GM15510 (cell line): ENCODE results near the gene KCNN2.

Experiments used
- POLR2A ChIP-seq: IDR thresholded peaks from 3 replicates; pipeline ENCODE4 v1.6.1; 2011; ENCODE audit warnings: borderline replicate concordance; ENCODE audit not compliant: insufficient read length; ENCODE audit errors: extremely low read depth

KCNN2 gene

GRCh38 chr5:114434396-114435219, 72.7 kb downstream of the KCNN2 start:
- TF ChIP-seq POLR2A = no peak

DNA sequence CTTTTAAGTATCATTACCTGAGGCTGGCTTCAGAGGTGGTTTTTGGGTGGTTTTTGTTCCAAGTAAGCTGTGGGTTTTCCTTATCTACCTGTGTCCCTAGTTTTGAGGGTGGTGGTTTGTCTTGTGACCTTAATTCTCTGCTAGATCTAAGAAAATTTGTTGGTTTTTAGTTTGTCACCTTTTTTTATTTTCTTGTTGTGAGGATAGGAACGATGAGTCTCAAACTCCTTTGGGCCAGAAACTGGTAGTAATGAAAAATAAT, 73.3 kb downstream of the KCNN2 start:
- no peak for TF ChIP-seq POLR2A

DNA sequence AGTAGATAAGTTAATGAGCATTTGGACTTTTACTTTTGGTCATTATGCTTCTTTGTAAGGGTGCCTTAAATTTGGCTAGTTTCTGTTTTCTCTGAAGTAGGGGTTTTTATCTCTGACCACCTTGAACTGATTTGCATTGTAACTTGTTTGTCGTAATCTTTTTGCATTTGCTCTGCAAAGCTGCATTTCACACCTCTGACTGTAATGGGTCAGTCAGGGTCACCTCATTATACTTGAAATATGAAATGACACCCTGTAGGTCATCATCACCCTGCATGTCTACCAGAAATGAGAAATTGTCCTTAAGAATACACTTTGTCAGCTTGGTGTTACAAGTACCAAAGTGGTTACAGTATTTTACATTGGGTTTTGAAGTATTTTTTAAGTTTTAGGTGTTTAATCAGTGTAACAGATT, 74.0 kb downstream of the KCNN2 start:
- TF ChIP-seq POLR2A = no peak

GRCh38 chr5:114437936-114438335, 76.1 kb downstream of the KCNN2 start:
- no peak for TF ChIP-seq POLR2A

GRCh38 chr5:114438471-114438870, 76.6 kb downstream of the KCNN2 start:
- TF ChIP-seq POLR2A = no peak

- TF ChIP-seq POLR2A = no peak
Observed at GRCh38 chr5:114447084-114447773, 85.4 kb downstream of the KCNN2 start.

DNA sequence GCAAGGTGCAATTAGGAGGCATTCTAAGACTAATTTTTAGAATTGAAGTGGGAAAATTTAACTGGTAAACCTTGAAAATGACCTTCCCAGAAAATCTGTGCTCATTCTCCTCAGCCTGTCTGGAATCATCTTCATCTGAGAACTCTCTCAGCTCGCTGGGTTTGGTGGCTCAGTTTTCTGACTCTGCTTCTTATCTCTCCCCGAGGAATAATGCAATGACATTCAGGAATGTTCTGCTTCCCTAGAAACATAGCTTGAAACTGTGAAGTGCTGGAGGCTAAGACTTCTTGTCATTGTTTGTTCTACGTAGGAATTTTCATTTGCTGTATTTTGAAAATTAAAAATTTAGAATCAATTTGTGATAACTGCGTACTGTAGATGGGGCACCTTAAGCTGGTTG, 86.6 kb downstream of the KCNN2 start:
- TF ChIP-seq POLR2A = no peak

GRCh38 chr5:114449860-114450421, 88.1 kb downstream of the KCNN2 start:
- no peak for TF ChIP-seq POLR2A

- TF ChIP-seq POLR2A = no peak
Observed at GRCh38 chr5:114450437-114450836, 88.6 kb downstream of the KCNN2 start.

DNA sequence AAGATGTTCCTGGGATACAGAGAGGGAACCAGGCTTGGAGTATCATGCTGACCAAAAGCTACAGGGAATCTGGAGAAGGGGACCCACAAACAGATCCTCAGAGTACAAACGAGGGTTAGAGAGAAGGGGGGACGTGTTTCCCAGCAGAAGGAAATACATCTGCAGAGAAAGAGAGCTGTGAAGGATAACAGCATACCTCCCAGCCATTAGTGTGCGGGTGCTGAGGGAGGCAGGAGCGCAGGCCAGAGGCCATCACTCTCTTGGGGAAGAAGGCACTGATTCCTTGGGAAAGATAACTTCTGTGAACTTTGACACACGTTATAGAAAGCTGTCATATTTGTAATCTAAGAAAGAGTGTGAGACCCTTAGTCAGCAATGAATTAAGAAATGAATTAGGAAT, 96.9 kb downstream of the KCNN2 start:
- TF ChIP-seq POLR2A = no peak

GRCh38 chr5:114467171-114467570, 105.3 kb downstream of the KCNN2 start:
- no peak for TF ChIP-seq POLR2A

DNA sequence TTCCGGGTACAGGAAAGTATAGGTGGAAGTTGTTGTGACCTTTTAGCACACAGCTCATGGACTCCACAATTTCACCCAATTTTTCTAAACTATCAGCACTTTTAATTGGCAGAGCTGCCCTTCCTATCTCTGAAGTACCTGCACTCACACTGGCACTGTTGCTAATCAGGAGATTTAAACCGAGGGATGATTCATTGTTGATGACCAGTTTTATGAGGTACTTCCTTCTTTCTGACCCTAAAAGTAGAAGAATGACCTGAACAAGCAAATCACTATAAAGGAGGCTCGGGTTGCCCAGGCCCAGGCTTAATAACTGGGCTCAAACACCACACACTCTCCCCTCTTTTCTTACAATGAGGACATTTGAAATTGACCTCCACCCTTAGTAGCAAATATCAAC, 105.9 kb downstream of the KCNN2 start:
- TF ChIP-seq POLR2A = no peak

GRCh38 chr5:114469372-114469771, 107.5 kb downstream of the KCNN2 start:
- no peak for TF ChIP-seq POLR2A

DNA sequence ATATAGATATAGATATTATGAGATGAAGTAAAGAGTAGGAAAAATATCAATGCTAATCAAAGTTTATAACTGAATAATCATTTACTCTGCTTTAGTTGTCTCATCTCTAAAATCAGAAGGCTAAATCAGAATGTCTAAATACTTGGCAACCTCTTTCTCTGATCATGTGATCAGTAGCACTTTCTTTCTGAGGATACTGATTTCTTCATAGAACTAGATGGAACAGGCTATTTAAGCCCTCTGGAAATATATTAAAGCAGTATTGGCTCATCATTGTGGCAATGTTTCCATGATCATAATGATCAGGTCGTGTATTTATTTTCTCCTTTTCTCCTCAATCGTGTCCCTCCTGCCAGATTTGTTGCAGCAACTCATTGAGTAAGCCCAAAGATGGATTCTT, 109.7 kb downstream of the KCNN2 start:
- no peak for TF ChIP-seq POLR2A

DNA sequence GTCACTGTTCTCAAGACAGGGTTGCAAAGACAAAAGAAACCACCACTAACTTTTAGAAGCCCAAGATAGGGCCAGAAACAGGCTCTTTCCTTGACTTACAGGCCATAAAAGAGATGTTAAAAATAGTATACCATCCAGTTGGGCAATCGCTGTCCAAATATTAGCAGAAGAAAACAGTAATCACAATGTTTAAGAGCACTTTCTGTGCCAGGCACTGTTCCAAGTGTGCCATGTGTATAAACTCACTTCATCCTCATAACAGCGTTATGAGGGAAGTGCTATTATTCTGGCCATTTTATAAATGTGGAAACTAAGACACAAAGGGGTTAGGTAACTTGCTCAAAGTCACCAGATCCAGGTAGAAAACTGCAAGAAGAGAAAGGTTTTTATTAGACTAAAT, 111.7 kb downstream of the KCNN2 start:
- TF ChIP-seq POLR2A = no peak

GRCh38 chr5:114477816-114478334, 116.0 kb downstream of the KCNN2 start:
- no peak for TF ChIP-seq POLR2A
